K562 (cell line): ENCODE results near the gene SLC22A3.

Experiments
- ATF1 ChIP-seq, 2 experiments: fragments of 450-650 bp in 1 of 2; IDR thresholded peaks; 2 replicates each; pipeline ENCODE4 v1.6.1; 2016; ENCODE audit warnings: missing compliant biosample characterization in 1 of 2, missing genetic modification characterization in 1 of 2
- ERF ChIP-seq: fragments of 450-650 bp; formaldehyde crosslinking; IDR thresholded peaks from 2 replicates; pipeline ENCODE4 v1.4.0; 2020; ENCODE audit warnings: mild to moderate bottlenecking, mixed read lengths
- FOS ChIP-seq: IDR thresholded peaks from 3 replicates; pipeline ENCODE4 v1.6.1; 2011; ENCODE audit not compliant: insufficient read length; ENCODE audit errors: extremely low read depth
- FOXK1 ChIP-seq: sonication (generic); formaldehyde crosslinking; IDR thresholded peaks from 2 replicates; pipeline ENCODE4 v1.8.0; 2022; ENCODE audit warnings: missing genetic modification reagents, mild to moderate bottlenecking, borderline replicate concordance
- FOXM1 ChIP-seq, 2 experiments: fragments of 450-650 bp in 1 of 2; sonication (generic) in 1 of 2; formaldehyde crosslinking in 1 of 2; IDR thresholded peaks; 2 replicates each; pipeline versions ENCODE4 v1.6.1 to v1.9.0; 2017 to 2022; ENCODE audit warnings: low read depth in 2 of 2, mild to moderate bottlenecking in 2 of 2, missing genetic modification reagents in 1 of 2, moderate library complexity in 1 of 2
- GABPA ChIP-seq: fragments of 200-800 bp; sonication (Bioruptor generic); conservative IDR thresholded peaks from 2 replicates; pipeline ENCODE4 v1.6.1; 2016; ENCODE audit warnings: low read depth, missing genetic modification characterization, missing compliant biosample characterization
- KLF16 ChIP-seq: IDR thresholded peaks from 2 replicates; pipeline ENCODE4 v1.6.1; 2016; ENCODE audit warnings: antibody characterized with exemption
- RAD51 ChIP-seq: fragments of 450-650 bp; IDR thresholded peaks from 2 replicates; pipeline ENCODE4 v1.7.1; 2016; ENCODE audit warnings: low read depth, mild to moderate bottlenecking, borderline replicate concordance
- SMARCA4 ChIP-seq: fragments of 450-650 bp; IDR thresholded peaks from 2 replicates; pipeline ENCODE4 v1.6.1; 2016

DNA sequence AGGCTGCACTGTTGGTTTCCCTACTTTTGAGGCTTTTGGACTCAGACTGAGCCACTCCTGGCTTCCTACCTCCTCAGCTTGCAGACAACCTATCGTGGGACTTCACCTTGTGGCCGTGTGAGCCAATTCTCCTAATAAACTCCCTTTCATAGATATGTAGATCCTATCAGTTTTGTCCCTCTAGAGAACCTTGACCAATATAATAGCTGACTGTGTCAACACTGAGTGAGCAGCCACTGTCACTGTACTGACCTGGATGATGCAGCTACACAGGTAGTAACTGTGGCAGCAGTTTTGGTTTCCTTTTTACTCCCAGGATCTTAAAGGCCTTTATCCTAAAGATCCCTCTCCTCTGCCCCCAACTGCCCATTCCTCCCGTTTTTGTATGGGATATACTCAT, 70.2 kb downstream of the SLC22A3 start:
- TF ChIP-seq KLF16 (no peak), GABPA (no peak), SMARCA4 (no peak), RAD51 (no peak), FOXK1 (CRISPR knock-in tag) (no peak), ERF (CRISPR knock-in tag) (no peak), ATF1 (CRISPR knock-in tag; IDR thresholded peaks at IDR 0.05) (no peak), ATF1 (tag; IDR thresholded peaks at IDR 0.05) (no peak), FOS (no peak), FOXM1 (IDR thresholded peaks at IDR 0.05; ENCODE audit: low read depth) (no peak), FOXM1 (CRISPR knock-in tag; IDR thresholded peaks at IDR 0.05; ENCODE audit: low read depth) (no peak)
